HG03575 (cell line): ENCODE measurements around the gene APBA1.

Source experiments
- ATAC-seq: cut with Tn5 transposase; IDR thresholded peaks from one replicate; pipeline ENCODE4 v1.9.1; 2021; ENCODE audit not compliant: unreplicated experiment, insufficient number of reproducible peaks, low FRiP score; ENCODE audit errors: extremely low read depth

The APBA1 gene

DNA sequence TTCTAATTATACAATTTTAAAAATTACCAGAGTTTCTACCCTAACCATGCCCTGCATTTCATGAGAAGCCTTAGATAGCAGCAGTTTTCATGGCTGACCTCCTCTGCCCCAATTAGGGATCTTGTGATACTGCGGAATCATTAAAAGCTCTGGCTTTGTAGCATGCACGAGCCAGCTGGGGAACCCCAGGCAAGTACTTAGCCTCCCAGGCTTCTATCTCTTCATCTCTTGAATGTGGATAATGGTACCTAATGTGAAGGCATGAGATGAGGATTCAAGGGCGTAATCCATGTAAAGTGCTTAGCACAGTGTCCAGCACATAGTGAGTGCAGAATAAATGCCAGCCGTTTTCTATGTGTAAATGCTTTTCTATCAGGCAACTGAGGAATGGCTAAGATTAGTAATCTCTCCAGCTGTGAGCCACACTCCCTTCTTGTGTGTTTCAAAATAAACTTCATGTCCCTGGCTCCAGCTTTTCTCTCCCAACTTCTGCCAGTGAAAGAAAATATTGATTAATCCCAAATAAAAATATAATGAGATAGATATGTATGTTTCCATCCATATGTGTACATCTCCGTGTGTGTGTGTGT, 88.4 kb downstream of the APBA1 start:
- ATAC-seq, result no peak

DNA sequence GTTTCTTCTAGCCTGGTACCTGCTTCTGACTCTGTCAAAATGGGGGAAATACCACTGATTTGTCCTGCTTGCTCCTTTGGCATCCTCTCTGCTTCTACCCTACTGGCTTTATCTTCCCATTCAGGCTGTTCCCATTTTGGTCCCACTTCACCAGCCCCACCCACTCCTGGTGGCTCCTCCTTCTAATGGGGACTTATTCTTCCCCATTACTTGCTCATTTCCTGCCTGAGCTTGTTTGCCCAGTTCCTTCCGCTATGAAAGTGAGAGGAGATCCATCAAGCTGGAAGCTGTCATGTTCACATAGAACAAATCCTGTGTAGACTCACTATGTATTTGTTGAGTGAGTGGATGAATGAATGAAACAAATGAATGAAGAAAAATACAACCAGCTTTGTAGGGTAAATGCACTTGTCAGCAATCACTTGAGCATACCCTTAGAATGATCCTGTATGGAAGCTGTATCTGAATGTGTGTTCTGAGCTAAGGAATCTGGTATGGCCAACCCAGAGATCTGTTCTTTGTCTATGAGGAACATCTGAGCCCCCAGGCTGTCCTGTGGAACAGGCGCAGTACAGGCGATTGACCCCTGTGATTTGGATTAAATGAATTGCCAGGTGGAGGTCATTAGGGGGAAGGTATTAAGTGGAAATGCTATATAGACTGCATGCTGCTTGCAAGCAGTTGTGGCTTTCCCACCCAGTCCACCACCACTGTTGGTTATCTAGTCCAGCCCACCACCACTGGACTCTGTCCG, 89.5 kb downstream of the APBA1 start:
- no peak for ATAC-seq

DNA sequence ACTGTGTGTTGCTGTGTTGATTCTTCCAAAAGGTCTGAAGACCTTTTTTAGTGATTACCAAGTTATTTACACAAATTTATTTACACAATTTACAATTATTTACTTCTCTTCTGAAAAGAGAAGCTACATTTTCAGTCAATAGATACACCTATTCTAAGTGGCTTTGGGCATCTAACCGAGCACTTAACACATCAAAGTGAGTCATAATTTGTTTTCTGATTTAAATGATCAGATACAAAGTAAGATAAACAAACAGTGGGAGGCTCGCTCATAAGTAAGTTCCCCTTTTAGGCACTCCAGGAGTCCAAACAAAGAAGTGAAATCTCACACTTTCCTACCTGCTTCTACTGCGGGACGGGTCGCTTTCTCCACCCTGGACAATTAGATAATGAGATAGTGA, 90.2 kb downstream of the APBA1 start:
- no peak for ATAC-seq

- no peak for ATAC-seq
Observed at GRCh38 chr9:69580582-69581214, 91.5 kb downstream of the APBA1 start.

DNA sequence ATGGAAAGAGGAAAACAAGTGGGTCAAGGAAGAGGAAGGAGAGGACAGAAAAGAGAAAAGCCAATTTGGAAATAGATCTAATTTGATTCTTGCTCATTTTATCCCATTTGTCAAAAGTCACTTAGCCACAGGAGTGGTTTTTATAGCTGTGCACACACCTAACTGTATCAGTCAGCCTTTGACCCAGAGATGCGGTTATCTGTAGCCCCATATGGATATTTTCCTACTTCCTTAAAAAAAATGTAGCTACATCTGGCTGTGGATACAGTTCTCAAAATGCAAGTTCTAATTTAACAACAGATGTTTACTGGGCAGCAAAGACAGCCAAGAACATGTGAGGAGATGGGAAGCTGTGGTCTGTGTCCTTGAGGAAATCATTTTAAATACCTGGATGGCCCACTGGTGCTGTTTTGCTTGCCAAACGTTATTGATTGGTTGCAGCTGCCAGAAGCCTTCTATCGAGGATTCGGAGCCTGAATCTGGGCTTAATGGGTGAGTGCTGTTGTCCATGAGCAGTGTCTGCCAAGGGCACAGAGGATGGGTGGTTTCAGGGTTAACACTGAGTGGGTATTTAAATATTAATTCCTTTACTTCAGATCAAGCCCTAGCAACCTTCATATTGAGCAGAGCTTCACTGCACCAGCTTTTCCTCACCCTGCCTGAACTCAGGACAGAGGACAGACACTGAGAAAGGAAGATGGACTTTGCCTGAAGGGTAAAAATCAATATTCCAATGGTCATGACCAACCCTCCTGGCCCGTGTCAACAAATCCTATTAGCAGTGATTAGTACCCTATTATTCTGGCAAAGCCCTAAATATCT, 92.2 kb downstream of the APBA1 start:
- no peak for ATAC-seq

- no peak for ATAC-seq
Observed at GRCh38 chr9:69579032-69579758, 93.0 kb downstream of the APBA1 start.

- ATAC-seq, result no peak
Observed at GRCh38 chr9:69578026-69578425, 94.1 kb downstream of the APBA1 start.

DNA sequence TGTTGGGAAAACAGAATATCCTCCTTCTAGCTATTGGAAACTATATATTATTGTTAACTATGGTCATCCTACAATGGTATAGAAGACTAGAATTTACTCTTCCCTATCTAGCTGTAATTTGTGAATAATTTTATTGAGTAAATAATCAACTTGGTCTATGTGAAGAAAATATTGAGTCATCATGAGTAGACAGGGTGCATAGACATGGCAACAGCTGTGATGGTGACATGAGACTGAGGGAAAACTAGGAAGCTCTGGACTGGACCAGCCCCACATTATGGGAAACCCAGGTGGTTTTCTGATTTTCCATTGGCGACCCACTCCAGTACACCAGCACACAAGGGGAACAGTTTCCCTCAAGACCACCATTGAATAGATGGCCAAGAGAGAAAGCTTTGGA, 95.0 kb downstream of the APBA1 start:
- ATAC-seq, result no peak

- ATAC-seq, result no peak
Observed at GRCh38 chr9:69574057-69574456, 98.1 kb downstream of the APBA1 start.

GRCh38 chr9:69573651-69574050, 98.5 kb downstream of the APBA1 start:
- ATAC-seq, result no peak

DNA sequence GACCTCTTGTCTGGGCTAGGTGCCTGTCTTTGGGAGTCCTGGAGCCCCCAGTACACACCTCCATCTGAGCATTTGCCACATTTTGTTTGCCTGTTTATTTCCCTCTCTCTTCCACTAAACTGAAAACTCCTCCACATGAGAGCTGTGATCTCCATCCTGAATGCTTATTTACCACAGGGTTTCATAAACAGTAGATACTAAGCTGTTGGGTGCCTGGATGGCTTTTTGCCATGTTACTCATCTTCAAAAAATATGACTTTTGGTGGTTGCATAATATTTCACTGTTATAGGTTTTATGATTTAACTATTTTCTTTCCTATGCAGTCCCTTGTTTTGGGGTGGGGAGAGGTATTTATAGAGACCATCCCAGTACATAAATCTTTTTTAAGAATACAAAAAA, 99.6 kb downstream of the APBA1 start:
- no peak for ATAC-seq

GRCh38 chr9:69571032-69571431, 101.1 kb downstream of the APBA1 start:
- no peak for ATAC-seq

- ATAC-seq, result no peak
Observed at GRCh38 chr9:69569738-69570451, 102.3 kb downstream of the APBA1 start.

DNA sequence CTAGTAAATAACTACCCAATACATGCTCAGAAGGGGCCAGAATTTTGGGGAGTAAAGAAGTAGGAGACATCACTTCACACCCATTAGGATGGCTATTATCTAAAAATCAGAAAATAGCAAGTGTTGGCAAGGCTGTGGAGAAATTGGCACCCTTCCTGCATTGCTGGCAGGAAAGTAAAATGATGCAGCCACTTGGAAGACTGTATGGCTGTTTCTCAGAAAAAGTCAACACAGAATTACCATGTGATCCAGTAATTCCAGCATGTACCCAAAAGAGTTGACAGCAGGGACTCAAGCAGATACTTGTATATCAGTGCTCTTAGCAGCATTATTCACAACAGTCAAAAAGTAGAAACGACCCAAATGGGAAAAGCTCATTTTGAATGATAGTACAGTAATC, 107.6 kb downstream of the APBA1 start:
- ATAC-seq, result no peak

DNA sequence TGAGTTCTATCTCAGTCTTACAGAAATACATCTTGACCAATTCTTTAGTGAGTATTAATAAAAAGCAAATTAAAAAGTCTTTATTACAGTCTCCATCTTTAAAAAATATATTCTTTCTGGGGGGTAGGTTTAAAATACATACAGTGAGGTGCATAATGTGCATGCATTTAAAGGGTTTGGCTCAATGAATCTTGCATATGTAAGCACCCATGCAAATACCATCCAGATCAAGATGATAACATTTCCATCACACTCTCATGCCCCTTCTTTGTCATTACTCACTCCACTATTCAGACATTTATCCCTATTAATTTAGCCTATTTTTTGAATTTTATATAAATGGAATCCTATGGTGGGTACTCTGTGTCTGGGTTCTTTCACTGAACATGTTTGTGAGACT, 113.0 kb downstream of the APBA1 start:
- ATAC-seq, result no peak

DNA sequence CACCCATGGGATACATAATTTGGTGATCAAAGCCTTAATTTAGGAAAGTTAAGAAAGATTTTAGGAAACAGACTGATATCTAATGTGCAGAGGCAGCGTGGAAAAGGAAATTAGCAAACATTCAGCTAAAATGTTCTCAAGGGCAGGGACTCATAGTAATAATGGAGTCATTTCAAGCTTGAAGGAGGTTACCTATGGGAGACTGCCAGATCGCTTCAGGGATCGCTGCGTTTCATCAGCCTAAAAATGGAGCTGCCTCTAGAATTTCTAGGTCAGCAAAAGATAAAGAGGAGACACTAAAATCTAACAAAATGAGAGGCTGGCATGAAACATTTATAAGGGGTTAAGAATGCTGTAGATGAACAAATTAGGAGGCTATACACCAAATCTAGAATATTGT, 115.5 kb downstream of the APBA1 start:
- ATAC-seq, result no peak

- ATAC-seq, result no peak
Observed at GRCh38 chr9:69555802-69556201, 116.4 kb downstream of the APBA1 start.

GRCh38 chr9:69554945-69555344, 117.2 kb downstream of the APBA1 start:
- no peak for ATAC-seq
